GM21381 (cell line): ENCODE data around the gene VSIG10.
"Not testable (repeated sequence)": the region's sequence is repeated elsewhere in the genome, so short reads cannot be mapped to it uniquely, and the experiment has no call there.

Experiments used
- ATAC-seq: cut with Tn5 transposase; IDR thresholded peaks from one replicate; pipeline ENCODE4 v1.9.1; 2021; ENCODE audit warnings: mild to moderate bottlenecking, moderate library complexity; ENCODE audit not compliant: unreplicated experiment

The VSIG10 gene

DNA sequence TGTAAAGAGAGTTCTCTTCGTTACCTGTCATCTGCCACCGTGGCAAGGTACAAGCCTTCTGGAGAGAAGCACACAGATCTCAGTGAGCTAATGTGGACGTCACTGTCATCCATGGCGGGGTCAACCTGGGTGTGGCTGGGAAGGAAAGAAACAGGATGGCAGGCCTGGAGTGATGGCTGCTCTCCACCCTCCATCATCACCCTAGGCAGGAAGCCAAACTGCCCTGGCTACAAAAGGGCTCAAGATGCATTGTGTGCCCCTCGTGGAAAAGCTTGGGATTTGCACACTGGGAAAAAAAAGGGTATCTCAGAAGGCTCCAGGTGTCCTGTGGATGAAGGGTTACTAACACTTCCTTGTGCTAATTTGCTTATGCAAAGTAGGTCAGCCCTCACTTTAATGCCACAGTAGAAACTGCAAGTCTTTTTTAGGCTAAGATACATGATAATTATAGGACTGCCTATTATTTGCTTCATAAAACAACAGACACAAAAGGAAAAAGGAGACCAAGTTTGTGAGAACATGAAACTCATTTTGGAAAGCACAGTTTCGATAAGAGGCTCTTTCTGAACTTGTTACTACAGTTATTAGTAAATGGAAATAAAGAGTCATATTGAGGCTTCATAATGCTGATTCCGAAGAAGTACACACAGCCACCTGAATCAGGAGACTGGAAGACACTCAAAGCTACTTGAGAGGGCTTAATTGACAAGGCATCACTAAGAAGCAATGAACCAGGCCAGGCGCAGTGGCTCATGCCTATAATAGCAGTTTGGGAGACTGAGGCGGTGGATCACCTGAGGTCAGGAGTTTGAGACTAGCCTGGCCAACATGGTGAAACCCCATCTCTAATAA is 68.4 kb downstream of the VSIG10 start:
- ATAC-seq: peak; percentile 88

DNA sequence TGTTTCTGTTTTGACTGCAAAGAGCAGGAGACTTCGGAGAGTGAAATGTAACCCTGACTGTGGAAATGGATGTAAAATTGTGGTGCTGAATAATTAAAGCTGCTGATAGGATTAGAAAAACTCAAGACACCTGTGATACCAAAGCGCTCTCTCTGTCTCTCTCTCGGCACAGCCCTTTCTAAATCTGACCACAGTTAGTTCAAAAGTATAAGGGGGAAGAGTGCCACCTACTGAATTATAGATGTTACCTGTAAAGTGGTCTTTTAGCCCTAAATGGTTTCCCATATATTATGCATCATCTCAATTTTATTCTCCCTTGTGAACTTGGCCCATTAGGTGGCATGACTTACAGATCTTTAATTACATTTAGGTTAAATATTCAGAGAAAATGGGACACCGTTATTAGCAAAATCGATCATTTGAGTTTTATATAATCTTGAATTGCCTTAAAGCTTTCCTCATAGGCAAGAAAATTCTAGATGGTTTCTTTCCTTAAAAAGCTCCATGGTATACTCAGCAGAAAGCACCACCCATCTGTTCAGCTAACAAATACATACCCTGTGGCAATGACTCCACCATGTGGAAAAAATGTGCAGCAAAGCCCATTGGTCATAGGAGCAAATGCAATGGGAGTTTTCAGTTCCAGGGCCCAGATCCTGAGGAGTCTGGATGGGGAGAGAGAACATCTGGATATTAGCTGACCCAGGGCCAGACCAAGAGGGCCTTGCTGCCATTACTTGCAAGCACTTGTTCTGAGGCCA is 69.2 kb downstream of the VSIG10 start:
- ATAC-seq: no peak

DNA sequence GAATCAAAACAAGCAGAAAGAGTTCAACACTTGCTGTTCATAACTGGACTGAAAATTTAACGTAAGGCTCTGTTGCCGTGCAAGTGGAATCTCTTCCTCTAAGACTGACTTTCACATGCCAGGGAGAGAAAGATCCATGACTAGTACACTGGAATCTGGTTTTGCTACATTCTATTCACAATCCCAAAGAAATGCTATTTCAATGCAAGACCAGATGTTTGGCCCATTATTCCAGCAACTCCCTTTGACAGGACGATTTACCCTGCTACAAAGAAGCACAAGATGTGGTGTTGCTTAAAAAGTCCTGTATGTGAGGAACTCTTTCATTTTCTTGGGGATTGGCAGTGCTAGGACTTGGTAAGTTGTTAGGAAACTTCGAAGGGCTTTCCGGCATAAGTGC is 69.9 kb downstream of the VSIG10 start:
- ATAC-seq: no peak

DNA sequence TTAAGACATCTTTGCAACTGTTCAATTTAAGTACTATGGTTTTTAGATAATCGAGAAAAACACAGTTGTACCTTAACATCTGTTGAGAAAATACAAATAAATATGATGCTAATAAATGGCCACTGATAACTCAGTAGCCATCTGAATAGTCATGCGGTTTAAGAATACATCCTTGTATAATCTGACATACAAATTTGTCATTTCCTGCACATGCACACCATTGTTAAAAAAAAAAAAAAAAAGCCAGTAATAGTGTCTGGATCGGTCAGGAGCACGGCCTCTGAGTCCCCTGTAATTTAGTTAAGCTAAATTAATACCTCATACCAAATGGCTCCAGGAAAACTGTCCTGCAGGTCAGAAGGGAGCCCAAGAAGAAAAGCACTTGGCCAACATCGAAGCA is 70.5 kb downstream of the VSIG10 start:
- no peak for ATAC-seq

DNA sequence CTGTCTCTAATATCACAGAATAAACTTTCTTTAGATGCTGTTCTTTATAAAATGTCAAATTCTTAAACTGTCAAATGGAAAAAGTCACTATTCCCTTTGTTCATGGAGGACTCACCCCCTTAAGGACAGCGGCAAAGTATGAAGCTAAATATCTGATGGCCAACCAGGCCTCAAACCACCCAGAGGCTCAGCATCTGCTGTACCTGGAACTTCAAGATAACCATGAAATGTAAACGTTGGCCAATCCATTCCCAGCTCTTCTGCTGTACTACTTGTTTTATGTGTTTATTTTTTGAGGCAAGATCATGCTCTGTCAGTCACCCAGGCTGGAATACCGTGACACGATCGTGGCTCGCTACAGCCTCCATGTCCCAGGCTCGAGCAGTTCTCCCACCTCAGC is 71.6 kb downstream of the VSIG10 start:
- ATAC-seq: no peak

DNA sequence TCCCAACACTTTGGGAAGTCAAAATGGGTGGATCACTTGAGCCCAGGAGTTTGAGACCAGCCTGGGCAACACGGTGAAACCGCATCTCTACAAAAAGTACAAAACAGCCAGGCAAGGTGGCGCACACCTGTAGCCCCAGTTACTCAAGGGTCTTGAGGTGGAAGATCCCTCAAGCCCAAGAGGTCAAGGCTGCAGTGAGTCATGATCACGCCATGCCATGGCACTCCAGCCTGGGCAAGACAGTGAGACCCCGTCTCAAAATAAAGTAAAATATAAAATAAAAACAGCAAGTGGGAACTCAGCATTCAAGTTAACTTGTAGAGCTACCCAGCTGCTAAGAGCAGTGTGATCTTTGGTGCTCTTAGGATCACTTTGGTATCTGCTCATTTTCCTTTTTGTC is 74.6 kb downstream of the VSIG10 start:
- no peak for ATAC-seq

DNA sequence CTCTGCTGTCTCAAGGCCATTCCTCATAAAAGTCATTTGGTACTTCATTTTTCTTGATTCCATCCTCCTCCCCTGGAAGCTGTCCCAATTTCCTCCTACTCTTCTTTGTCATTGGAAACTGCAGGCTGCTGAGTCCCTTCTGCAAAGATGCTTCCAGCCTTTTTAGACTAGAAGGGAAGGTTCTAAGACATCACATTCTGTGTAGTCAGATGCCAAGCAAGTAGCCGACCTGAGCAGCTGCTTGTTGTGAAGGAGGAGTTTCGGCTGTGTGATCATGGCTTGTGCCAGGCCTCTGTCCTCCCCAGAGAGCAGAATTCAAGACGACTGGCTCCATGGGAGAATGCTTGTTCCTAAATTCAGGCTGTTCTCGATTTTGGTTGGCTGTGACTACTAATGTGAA is 78.6 kb downstream of the VSIG10 start:
- ATAC-seq: no peak

DNA sequence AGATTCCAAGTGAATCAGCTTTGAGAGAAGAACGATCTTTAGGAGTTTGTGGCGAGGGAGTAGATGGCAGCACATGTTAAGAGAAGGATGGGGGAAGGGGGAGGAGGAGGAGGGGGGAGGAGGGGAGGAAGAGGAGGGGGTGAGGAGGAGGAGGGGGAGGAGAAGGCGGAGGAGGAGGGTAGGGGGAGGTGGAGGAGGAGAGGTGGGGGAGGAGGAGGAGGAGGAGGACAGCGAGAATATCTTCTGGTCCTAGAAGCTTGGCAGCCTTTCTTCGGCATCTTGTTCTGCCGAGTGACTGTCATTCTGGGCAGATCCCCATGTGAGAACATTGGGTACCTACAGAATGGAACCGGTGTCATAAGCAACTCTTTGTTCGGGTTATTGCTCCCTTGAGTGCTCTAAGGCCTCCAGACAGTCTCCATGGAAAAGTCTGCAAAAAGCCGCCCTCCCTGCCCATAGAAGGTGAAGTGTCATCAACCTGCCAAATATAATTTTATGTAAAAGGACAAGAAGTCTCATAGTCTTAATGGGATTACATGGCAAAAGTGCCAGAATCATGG is 80.4 kb downstream of the VSIG10 start:
- no peak for ATAC-seq

DNA sequence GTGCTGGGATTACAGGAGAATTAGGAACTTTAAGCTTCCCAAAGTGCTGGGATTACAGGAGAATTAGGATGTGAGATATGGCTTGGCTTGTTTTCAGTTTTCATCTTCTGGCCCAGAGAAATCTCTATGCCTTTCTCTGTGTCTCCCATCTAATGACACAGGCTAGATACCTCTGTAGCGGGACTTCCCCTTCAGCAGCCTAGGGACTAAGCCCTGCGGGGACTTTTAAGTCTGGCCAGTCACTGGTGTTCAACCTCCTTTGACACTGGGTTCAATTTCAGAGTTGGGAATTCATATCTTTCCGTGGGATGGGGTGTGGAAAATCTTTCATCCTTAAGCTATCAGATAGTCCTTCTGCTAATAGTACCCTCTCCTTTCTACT is 81.1 kb downstream of the VSIG10 start:
- no peak for ATAC-seq

DNA sequence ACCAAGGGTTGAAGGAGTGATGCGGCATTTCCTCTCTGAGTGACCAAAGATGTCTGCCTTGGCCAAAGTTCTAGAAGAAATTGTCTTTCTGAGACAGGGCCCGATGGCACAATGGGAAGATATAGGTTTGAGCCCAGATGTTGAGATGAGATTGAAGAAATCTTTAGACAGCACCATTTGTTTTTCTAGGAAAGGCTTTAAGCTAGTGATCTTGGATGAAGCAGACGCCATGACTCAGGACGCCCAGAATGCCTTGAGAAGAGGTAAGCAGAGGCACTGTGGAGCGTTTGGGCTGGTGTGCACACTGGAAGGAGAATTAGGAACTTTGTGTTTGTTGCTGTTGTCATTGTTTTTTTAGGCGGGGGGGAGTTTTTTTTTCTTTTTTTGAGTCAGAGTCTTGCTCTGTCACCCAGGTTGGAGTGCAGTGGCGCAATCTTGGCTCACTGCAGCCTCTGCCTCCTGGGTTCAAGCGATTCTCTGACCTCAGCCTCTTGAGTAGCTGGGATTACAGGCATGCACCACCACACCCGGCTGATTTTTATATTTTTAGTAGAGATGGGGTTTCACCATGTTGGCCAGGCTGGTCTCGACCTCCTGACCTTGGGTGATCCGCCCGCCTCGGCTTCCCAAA is 81.6 kb downstream of the VSIG10 start:
- ATAC-seq: not testable (repeated sequence)

DNA sequence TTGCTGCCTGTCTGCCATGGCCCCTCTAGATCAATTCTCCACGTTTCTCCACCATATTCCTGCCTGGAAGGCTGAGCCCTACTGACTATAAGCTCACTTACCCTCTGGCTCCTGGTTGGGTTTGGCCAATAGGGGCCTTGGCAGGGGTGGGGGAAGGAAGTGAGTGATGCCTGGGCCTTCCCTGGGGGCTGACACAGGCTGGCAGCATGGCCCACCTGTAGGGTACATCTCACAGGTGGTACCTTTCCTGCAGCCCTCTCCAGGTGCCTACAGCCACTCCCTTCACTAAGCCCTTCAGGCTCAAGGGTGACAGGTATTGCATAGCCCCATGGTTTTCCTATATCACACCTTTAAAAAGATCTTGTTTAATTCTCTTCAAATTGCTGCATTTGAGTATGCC is 83.8 kb downstream of the VSIG10 start:
- ATAC-seq: no peak

DNA sequence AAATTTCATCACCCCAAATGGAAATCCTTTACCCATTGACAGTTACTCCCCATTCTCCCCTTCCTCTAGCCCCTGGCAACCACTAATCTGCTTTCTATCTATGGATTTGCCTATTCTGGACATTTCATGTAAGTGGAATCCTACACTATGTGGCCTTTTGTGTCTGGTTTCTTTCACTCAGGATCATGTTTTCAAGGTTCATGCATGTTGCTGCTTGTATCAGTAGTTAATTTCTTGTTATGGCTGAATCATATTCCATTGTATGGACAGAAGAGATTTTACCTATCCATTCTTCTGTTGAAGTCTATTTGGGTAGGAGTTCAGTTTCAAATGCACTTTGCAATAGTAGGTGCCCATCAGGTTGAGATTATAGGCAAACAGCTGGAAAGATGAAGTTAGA is 85.9 kb downstream of the VSIG10 start:
- ATAC-seq: no peak

DNA sequence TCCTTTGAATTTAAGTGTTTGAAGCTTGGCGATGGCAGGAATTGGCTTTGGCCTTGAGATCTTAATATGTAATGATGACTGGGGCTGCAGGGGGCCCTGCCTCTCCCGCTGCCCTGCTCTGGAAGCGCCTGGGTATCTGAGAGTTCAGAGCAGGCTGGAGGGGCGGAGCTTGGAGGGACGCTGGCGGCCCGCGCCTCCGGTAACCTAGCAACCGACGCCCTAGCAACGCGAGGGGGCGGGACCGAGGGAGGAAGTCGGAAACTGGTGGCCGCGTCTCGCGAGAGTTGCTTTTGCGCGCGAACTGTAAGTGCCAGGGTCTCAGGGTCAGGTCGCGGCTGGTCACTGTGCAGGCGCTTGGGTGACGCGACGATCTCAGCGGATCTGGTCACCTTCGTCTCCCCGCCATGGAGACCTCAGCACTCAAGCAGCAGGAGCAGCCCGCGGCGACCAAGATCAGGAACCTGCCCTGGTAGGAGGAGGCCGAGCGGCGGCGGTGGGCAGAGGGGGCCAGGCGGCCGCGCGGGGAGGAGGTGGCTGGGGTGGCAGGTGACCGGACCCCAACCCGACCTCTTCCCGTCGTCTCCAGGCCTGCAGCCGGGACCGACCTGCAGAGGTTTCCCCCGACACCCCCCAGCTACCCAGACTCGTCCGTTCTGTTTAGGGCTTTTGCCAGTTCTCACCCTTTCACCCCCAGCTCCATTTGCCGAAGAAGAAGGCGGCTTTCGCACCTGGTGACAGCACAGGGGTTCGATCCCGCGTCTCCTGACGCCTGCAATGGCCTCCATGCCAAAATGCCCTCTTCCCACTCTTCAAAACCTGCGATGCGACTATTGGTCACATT is 87.2 kb downstream of the VSIG10 start, which contains the start of gene RFC5:
RFC5 (plus strand) TSS at position 280 of the 841 bp plus-strand sequence; CDS start at position 405, 125 bp downstream.
- ATAC-seq: peak; percentile 98

DNA sequence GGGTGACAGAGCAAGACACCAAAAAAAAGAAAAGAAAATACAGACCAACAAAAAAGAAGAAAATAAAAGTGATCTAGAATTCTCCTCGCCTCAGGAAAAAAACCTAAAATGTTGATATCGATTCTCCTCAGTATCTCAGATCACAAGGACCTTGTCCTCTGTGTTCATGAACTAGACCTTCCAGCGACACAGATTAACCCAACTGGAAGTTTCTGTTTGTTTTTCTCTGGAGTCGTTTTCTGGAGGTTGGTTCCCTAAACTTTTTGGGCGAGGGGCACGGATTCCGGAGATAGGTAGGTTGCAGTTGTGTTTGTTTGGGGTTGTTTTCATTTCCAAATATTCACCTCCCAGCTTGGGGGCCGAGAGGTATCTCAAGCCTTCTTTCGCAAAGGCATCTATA is 87.9 kb downstream of the VSIG10 start:
- no peak for ATAC-seq

DNA sequence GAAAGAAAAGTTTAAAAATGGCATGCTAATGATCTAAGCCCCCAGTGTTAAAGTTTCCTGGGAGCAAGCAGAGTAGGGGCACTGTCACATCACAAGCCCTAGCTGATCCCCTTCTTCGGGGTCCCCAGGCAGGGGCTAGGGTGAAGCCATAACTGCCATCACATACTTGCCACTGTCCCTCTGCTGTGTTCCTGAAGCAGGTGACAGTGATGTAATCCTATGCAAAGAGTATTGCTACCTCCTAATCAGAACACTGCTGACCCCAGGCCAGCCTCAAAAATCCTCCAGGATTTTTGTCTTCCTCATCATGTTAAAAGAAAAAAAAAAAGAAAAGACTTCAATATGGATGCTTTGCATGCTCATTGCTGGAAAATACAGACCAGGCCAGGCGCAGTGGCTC is 88.5 kb downstream of the VSIG10 start:
- no peak for ATAC-seq
